H9 (cell line): ENCODE results near the gene TMCC1. TPM values are rescaled to one million over a fixed set of nuclear protein-coding genes. Genes with fewer than 3 reads are reported as not detected.

Source experiments
- DNase-seq: peaks from one replicate; pipeline ENCODE4 v3.0.0-alpha.2; 2017
- H2AFZ ChIP-seq: one replicate; pipeline ENCODE4 v1.6.1; 2013; ENCODE audit warnings: mild to moderate bottlenecking, low read length, control low read depth, moderate library complexity
- H2AK5ac ChIP-seq: 2 replicates; pipeline ENCODE4 v1.6.1; 2013; ENCODE audit warnings: low read length, control low read depth, mixed read lengths; ENCODE audit not compliant: insufficient read length
- H2BK120ac ChIP-seq: one replicate; pipeline ENCODE4 v1.6.1; 2013; ENCODE audit warnings: low read depth, mild to moderate bottlenecking, low read length, control low read depth, inconsistent platforms; ENCODE audit not compliant: poor library complexity, severe bottlenecking
- H2BK12ac ChIP-seq: 2 replicates; pipeline ENCODE4 v1.6.1; 2013; ENCODE audit warnings: low read length, control low read depth, mixed read lengths, low read depth; ENCODE audit not compliant: insufficient read length
- H2BK15ac ChIP-seq: 2 replicates; pipeline ENCODE4 v1.6.1; 2013; ENCODE audit warnings: low read depth, low read length, control low read depth
- H2BK20ac ChIP-seq: one replicate; pipeline ENCODE4 v1.6.1; 2013; ENCODE audit warnings: low read depth, mild to moderate bottlenecking, low read length, control low read depth, inconsistent platforms; ENCODE audit not compliant: poor library complexity, severe bottlenecking
- H2BK5ac ChIP-seq: 2 replicates; pipeline ENCODE4 v1.6.1; 2013; ENCODE audit warnings: low read length, control low read depth, mixed read lengths; ENCODE audit not compliant: insufficient read length
- H3K14ac ChIP-seq: 2 replicates; pipeline ENCODE4 v1.6.1; 2013; ENCODE audit warnings: low read length, control low read depth; ENCODE audit not compliant: insufficient read depth
- H3K18ac ChIP-seq: 2 replicates; pipeline ENCODE4 v1.6.1; 2013; ENCODE audit warnings: low read depth, mild to moderate bottlenecking, mixed read lengths, low read length, control low read depth; ENCODE audit not compliant: insufficient read length
- H3K23ac ChIP-seq: 2 replicates; pipeline ENCODE4 v1.6.1; 2013; ENCODE audit warnings: low read length, control low read depth, mixed read lengths, low read depth; ENCODE audit not compliant: insufficient read length
- H3K23me2 ChIP-seq: 2 replicates; pipeline ENCODE4 v1.6.1; 2013; ENCODE audit warnings: low read depth, mild to moderate bottlenecking, mixed read lengths, low read length, control low read depth; ENCODE audit not compliant: insufficient read length, poor library complexity, severe bottlenecking
- H3K27ac ChIP-seq: 2 replicates; pipeline ENCODE4 v1.5.1; 2013; ENCODE audit warnings: low read length, control low read depth, mixed read lengths, low read depth; ENCODE audit not compliant: insufficient read length
- H3K27me3 ChIP-seq: 2 replicates; pipeline ENCODE4 v1.6.1; 2013; ENCODE audit warnings: low read length, control low read depth, inconsistent platforms; ENCODE audit not compliant: insufficient read depth
- H3K4ac ChIP-seq: 2 replicates; pipeline ENCODE4 v1.6.1; 2013; ENCODE audit warnings: low read depth, mild to moderate bottlenecking, control low read depth, inconsistent platforms, low read length, moderate library complexity
- H3K4me1 ChIP-seq: 2 replicates; pipeline ENCODE4 v1.6.1; 2013; ENCODE audit warnings: low read length, control low read depth, inconsistent platforms; ENCODE audit not compliant: insufficient read depth
- H3K4me2 ChIP-seq: 2 replicates; pipeline ENCODE4 v1.6.1; 2013; ENCODE audit warnings: low read length, control low read depth, mixed read lengths; ENCODE audit not compliant: insufficient read length, insufficient read depth
- H3K56ac ChIP-seq: 2 replicates; pipeline ENCODE4 v1.6.1; 2013; ENCODE audit warnings: low read depth, mild to moderate bottlenecking, mixed read lengths, low read length, control low read depth; ENCODE audit not compliant: insufficient read length
- H3K79me1 ChIP-seq: 2 replicates; pipeline ENCODE4 v1.6.1; 2013; ENCODE audit warnings: low read depth, mild to moderate bottlenecking, moderate library complexity, low read length, control low read depth, inconsistent platforms; ENCODE audit not compliant: insufficient read depth, poor library complexity, severe bottlenecking
- H3K79me2 ChIP-seq: 2 replicates; pipeline ENCODE4 v1.6.1; 2013; ENCODE audit warnings: low read length, control low read depth, inconsistent platforms; ENCODE audit not compliant: insufficient read depth
- H3K9ac ChIP-seq: 2 replicates; pipeline ENCODE4 v1.6.1; 2013; ENCODE audit warnings: low read length, control low read depth, mixed read lengths; ENCODE audit not compliant: insufficient read length; ENCODE audit errors: extremely low read depth
- H3K9me3 ChIP-seq: one replicate; pipeline ENCODE4 v1.6.1; 2013; ENCODE audit warnings: low read depth, low read length, inconsistent platforms; ENCODE audit not compliant: control insufficient read depth
- H3T11ph ChIP-seq: one replicate; pipeline ENCODE4 v1.6.1; 2013; ENCODE audit warnings: mild to moderate bottlenecking, low read length, control low read depth, inconsistent platforms
- H4K20me1 ChIP-seq: one replicate; pipeline ENCODE4 v1.6.1; 2013; ENCODE audit not compliant: control insufficient read depth, insufficient read length, insufficient read depth
- H4K5ac ChIP-seq: 2 replicates; pipeline ENCODE4 v1.6.1; 2013; ENCODE audit warnings: low read depth, mild to moderate bottlenecking, mixed read lengths, low read length, control low read depth; ENCODE audit not compliant: insufficient read length
- H4K8ac ChIP-seq: replicated peaks from 2 replicates; pipeline ENCODE4 v1.6.1; 2013; ENCODE audit warnings: low read length, control low read depth, mixed read lengths, low read depth; ENCODE audit not compliant: insufficient read length
- H4K91ac ChIP-seq: 2 replicates; pipeline ENCODE4 v1.6.1; 2013; ENCODE audit warnings: low read depth, mild to moderate bottlenecking, moderate library complexity, mixed read lengths, low read length, control low read depth; ENCODE audit not compliant: insufficient read length
- H3K27ac Mint-ChIP-seq, 3 experiments: 2 replicates in 2 of 3; 3 replicates in 1 of 3; pipeline ENCODE4 v1.8.0; 2020 to 2021; ENCODE audit warnings: mixed read lengths in 3 of 3, mild to moderate bottlenecking in 1 of 3, moderate library complexity in 1 of 3
- H3K27me3 Mint-ChIP-seq: 2 replicates; pipeline ENCODE4 v1.8.0; 2021; ENCODE audit warnings: low read depth, mild to moderate bottlenecking, moderate library complexity, mixed read lengths
- H3K36me3 Mint-ChIP-seq, 3 experiments: 2 replicates in 2 of 3; 3 replicates in 1 of 3; pipeline ENCODE4 v1.8.0; 2020 to 2021; ENCODE audit warnings: low read depth in 3 of 3, mixed read lengths in 3 of 3; ENCODE audit not compliant: insufficient read depth in 1 of 3
- H3K4me1 Mint-ChIP-seq, 2 experiments: 2 replicates each; pipeline ENCODE4 v1.8.0; 2020; ENCODE audit warnings: mixed read lengths in 2 of 2
- H3K4me3 Mint-ChIP-seq, 2 experiments: 2 replicates in 1 of 2; 3 replicates in 1 of 2; pipeline ENCODE4 v1.8.0; 2020 to 2021; ENCODE audit warnings: mild to moderate bottlenecking in 2 of 2, mixed read lengths in 2 of 2, moderate library complexity in 1 of 2
- H3K9me3 Mint-ChIP-seq, 2 experiments: 2 replicates in 1 of 2; 3 replicates in 1 of 2; pipeline ENCODE4 v1.8.0; 2020; ENCODE audit warnings: mild to moderate bottlenecking in 2 of 2, mixed read lengths in 2 of 2, moderate library complexity in 1 of 2
- CTCF ChIP-seq: fragments of 200-600 bp; sonication (generic); conservative IDR thresholded peaks from 3 replicates; pipeline ENCODE4 v1.8.0; 2021; ENCODE audit warnings: antibody characterized with exemption, mild to moderate bottlenecking
- whole genome bisulfite sequencing: extraction: QIAGEN DNeasy Blood & Tissue Kit; methylation state at CpG from one replicate; pipeline ENCODE4 v1.1.7; 2013; ENCODE audit warnings: missing lambda C conversion rate, low lambda C conversion rate, mixed read lengths; ENCODE audit not compliant: insufficient read length; ENCODE audit errors: extremely low coverage; 5-methylcytosine and 5-hydroxymethylcytosine counted together
- total RNA-seq: library from RNA; stranded (reverse); gene quantifications from 2 replicates; pipeline ENCODE4 v1.2.1, GENCODE V29; 2021

The TMCC1 gene
- total RNA-seq, 1 experiment from 2014 or later = 24.4 TPM

GRCh38 chr3:129632556-129632955 lies 261.0 kb downstream of the TMCC1 start:
- Histone ChIP-seq H3K23me2 (peaks cover 4% of the 10 kb centered on the region), H3K23ac (no peak overlapping the region)

More at GRCh38 chr3:129632556-129632955, 261.0 kb downstream of the TMCC1 start:
- Mint-ChIP-seq H3K27ac (peak overlapping the region in 1 of 3 experiments; percentile 77; a peak in 1 of 7 replicates), H3K36me3 (peaks cover 1 to 15% (median 1%) of the 10 kb centered on the region in 3 experiments; a peak in 6 of 7 replicates), H3K9me3 (peaks cover 9 to 15% of the 10 kb centered on the region in 2 experiments), H3K4me1 (peaks cover 9 to 12% of the 10 kb centered on the region in 2 experiments), H3K27me3 (no peaks in the 10 kb centered on the region; the same call in 1 of the 2 replicates), H3K4me3 (no peak overlapping the region)
- H3K79me2 ChIP-seq = no peaks in the 10 kb centered on the region
- no peak overlapping the region for H4K5ac ChIP-seq
- no peak overlapping the region for H4K8ac ChIP-seq
- WGBS = no CpG with 5 or more reads among the region's 11 CpGs
- H3K4me1 ChIP-seq = no peaks in the 10 kb centered on the region; the same call in 1 of the 2 replicates
- no peak for TF ChIP-seq CTCF
- H2AFZ ChIP-seq = no peak overlapping the region
- no peak overlapping the region for H3K18ac ChIP-seq
- no peak overlapping the region for H3K9ac ChIP-seq
- H3K14ac ChIP-seq = peak overlapping the region; percentile 39; the same call in 1 of the 2 replicates
- no peak overlapping the region for H2BK15ac ChIP-seq
- no peaks in the 10 kb centered on the region for H3K79me1 ChIP-seq
- H2BK5ac ChIP-seq = no peak overlapping the region
- H4K91ac ChIP-seq = no peak overlapping the region
- H4K20me1 ChIP-seq = no peaks in the 10 kb centered on the region
- H3K27me3 ChIP-seq = no peaks in the 10 kb centered on the region
- no peak for DNase-seq
- H2BK12ac ChIP-seq = no peak overlapping the region
- H2AK5ac ChIP-seq = no peak overlapping the region
- H2BK120ac ChIP-seq = no peak overlapping the region
- no peak overlapping the region for H3T11ph ChIP-seq
- no peak overlapping the region for H3K4ac ChIP-seq
- H2BK20ac ChIP-seq = no peak overlapping the region
- H3K27ac ChIP-seq = no peak overlapping the region
- no peak overlapping the region for H3K56ac ChIP-seq
- no peak overlapping the region for H3K4me2 ChIP-seq
- H3K9me3 ChIP-seq = no peaks in the 10 kb centered on the region
